ENCODE measurements around the gene KLHL40.

The KLHL40 gene, protein sequence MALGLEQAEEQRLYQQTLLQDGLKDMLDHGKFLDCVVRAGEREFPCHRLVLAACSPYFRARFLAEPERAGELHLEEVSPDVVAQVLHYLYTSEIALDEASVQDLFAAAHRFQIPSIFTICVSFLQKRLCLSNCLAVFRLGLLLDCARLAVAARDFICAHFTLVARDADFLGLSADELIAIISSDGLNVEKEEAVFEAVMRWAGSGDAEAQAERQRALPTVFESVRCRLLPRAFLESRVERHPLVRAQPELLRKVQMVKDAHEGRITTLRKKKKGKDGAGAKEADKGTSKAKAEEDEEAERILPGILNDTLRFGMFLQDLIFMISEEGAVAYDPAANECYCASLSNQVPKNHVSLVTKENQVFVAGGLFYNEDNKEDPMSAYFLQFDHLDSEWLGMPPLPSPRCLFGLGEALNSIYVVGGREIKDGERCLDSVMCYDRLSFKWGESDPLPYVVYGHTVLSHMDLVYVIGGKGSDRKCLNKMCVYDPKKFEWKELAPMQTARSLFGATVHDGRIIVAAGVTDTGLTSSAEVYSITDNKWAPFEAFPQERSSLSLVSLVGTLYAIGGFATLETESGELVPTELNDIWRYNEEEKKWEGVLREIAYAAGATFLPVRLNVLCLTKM

DNA sequence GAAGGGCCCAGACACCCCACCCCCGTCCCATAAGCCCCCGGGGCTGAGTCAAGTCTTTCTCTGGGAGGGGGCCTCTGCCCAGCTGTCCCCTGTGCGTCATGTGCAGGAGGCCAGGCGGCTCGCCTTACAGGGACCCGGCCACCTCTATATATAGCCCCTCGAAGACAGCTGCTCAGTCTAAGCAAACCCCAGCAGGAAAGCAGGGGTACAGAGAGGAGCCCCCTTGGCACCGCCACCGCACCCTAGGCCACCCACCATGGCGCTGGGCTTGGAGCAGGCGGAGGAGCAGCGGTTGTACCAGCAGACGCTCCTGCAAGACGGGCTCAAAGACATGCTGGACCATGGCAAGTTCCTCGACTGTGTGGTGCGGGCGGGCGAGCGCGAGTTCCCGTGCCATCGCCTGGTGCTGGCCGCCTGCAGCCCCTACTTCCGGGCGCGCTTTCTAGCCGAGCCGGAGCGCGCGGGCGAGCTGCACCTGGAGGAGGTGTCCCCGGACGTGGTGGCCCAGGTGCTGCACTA lies at the start of gene KLHL40:
TSS of gene KLHL40 (plus strand) at position 175 of the 519 bp plus-strand sequence. CDS start at position 257, 82 bp downstream.
- intact Hi-C loops (cut with micrococcal nuclease) = no loop called here
- Mint-ChIP-seq H3K27me3 (peaks cover 46% of the 10 kb centered on the region), H3K9me3 (no peaks in the 10 kb centered on the region), H3K4me1 (ENCODE audit: low read depth) (peaks cover 14% of the 10 kb centered on the region), H3K4me3 (peak within 1 kb of the TSS; percentile 33), H3K36me3 (ENCODE audit: low read depth) (no peaks in the 10 kb centered on the region), H3K27ac (no peak within 1 kb of the TSS)

GRCh38 chr3:42637001-42637400 lies 48.3 kb upstream of the KLHL40 start:
- no peaks in the 10 kb centered on the region for H3K27me3 Mint-ChIP-seq
- intact Hi-C loops (cut with micrococcal nuclease) = no loop called here
- no peak overlapping the region for H3K27ac Mint-ChIP-seq
- H3K4me3 Mint-ChIP-seq = no peak overlapping the region
- peaks cover 24% of the 10 kb centered on the region for H3K36me3 Mint-ChIP-seq (ENCODE audit: low read depth)
- no peaks in the 10 kb centered on the region for H3K9me3 Mint-ChIP-seq
- H3K4me1 Mint-ChIP-seq (ENCODE audit: low read depth) = peaks cover 11% of the 10 kb centered on the region

DNA sequence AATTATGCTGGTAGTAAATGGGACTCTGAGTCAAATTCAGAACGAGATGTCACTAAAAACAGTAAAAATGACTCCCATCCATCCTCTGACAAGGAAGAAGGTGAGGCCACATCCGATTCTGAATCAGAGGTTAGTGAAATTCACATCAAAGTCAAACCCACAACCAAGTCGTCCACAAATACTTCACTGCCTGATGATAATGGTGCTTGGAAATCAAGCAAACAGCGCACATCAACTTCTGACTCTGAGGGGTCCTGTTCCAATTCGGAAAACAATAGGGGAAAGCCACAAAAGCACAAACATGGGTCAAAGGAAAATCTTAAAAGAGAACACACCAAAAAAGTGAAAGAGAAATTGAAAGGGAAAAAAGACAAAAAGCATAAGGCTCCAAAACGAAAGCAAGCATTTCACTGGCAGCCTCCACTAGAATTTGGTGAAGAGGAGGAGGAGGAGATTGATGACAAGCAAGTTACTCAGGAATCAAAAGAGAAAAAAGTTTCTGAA lies 46.9 kb upstream of the KLHL40 start:
- Mint-ChIP-seq H3K4me1 (ENCODE audit: low read depth) (peaks cover 7% of the 10 kb centered on the region), H3K4me3 (no peak overlapping the region), H3K36me3 (ENCODE audit: low read depth) (peaks cover 24% of the 10 kb centered on the region), H3K27me3 (no peaks in the 10 kb centered on the region), H3K27ac (no peak overlapping the region), H3K9me3 (no peaks in the 10 kb centered on the region)
- intact Hi-C loops (cut with micrococcal nuclease) = no loop called here

- H3K9me3 Mint-ChIP-seq = no peaks in the 10 kb centered on the region
- H3K4me1 Mint-ChIP-seq (ENCODE audit: low read depth) = peaks cover 7% of the 10 kb centered on the region
- intact Hi-C loops (cut with micrococcal nuclease) = no loop called here
- peaks cover 24% of the 10 kb centered on the region for H3K36me3 Mint-ChIP-seq (ENCODE audit: low read depth)
- no peaks in the 10 kb centered on the region for H3K27me3 Mint-ChIP-seq
- H3K4me3 Mint-ChIP-seq = no peak overlapping the region
- no peak overlapping the region for H3K27ac Mint-ChIP-seq
These were observed 46.1 kb upstream of the KLHL40 start for GRCh38 chr3:42639192-42639591.

DNA sequence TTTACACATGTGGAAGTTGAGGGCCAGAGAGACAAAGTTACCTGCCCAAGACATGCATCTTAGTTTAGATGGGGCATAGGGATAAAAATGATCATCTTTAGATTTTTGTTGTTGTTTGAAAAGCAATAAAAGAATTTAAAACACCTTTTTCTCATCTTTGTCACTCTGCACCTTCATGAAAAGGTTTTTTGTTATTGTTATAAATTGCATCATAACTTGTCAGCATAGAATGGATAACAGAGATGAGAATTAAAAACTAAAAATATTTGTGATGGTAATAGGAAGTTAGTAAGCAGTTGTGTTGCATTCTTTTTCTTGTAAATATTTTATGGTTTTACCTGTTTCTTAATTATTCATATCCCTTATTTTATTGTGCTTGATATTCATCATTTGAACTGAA lies 45.2 kb upstream of the KLHL40 start:
- H3K4me3 Mint-ChIP-seq = no peak overlapping the region
- H3K27me3 Mint-ChIP-seq = no peaks in the 10 kb centered on the region
- peak overlapping the region; percentile 21 for H3K27ac Mint-ChIP-seq
- H3K9me3 Mint-ChIP-seq = no peaks in the 10 kb centered on the region
- peaks cover 7% of the 10 kb centered on the region for H3K4me1 Mint-ChIP-seq (ENCODE audit: low read depth)
- intact Hi-C loops (cut with micrococcal nuclease) = no loop called here
- H3K36me3 Mint-ChIP-seq (ENCODE audit: low read depth) = peaks cover 33% of the 10 kb centered on the region

GRCh38 chr3:42640771-42641370 lies 44.5 kb upstream of the KLHL40 start:
- Mint-ChIP-seq H3K4me3 (no peak overlapping the region), H3K27me3 (no peaks in the 10 kb centered on the region), H3K27ac (peak overlapping the region; percentile 21), H3K4me1 (ENCODE audit: low read depth) (peaks cover 7% of the 10 kb centered on the region), H3K9me3 (no peaks in the 10 kb centered on the region), H3K36me3 (ENCODE audit: low read depth) (peaks cover 38% of the 10 kb centered on the region)
- intact Hi-C loops (cut with micrococcal nuclease) = no loop called here

GRCh38 chr3:42647821-42648459 lies 37.4 kb upstream of the KLHL40 start:
- H3K27ac Mint-ChIP-seq = no peak overlapping the region
- H3K9me3 Mint-ChIP-seq = no peaks in the 10 kb centered on the region
- H3K4me3 Mint-ChIP-seq = no peak overlapping the region
- intact Hi-C loops (cut with micrococcal nuclease) = no loop called here
- peaks cover 50% of the 10 kb centered on the region for H3K4me1 Mint-ChIP-seq (ENCODE audit: low read depth)
- peaks cover 83% of the 10 kb centered on the region for H3K36me3 Mint-ChIP-seq (ENCODE audit: low read depth)
- H3K27me3 Mint-ChIP-seq = no peaks in the 10 kb centered on the region

DNA sequence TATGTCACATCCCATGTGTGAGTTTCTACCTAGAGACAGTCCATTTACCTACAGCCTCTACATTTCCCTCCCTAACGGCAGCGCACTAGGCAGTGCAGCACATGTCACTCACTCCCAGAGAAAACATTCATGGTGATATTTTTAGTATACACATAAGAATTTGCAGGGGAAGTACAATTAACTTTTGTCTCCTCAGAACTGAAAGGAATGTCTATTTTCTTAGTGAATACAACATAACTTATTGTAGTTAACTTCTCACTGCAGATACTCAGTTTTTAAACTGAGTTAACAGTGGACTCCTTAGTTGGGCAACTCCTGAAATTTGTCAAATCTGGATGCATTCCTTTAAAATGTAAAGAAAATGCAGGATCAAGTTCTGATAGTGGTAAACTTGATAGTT lies 36.3 kb upstream of the KLHL40 start:
- Mint-ChIP-seq H3K4me1 (ENCODE audit: low read depth) (peaks cover 59% of the 10 kb centered on the region), H3K27ac (no peak overlapping the region), H3K27me3 (no peaks in the 10 kb centered on the region), H3K4me3 (no peak overlapping the region), H3K36me3 (ENCODE audit: low read depth) (peaks cover 79% of the 10 kb centered on the region), H3K9me3 (no peaks in the 10 kb centered on the region)
- intact Hi-C loops (cut with micrococcal nuclease) = no loop called here

- H3K4me3 Mint-ChIP-seq = no peak overlapping the region
- peaks cover 59% of the 10 kb centered on the region for H3K4me1 Mint-ChIP-seq (ENCODE audit: low read depth)
- no peaks in the 10 kb centered on the region for H3K27me3 Mint-ChIP-seq
- peak overlapping the region; percentile 45 for H3K27ac Mint-ChIP-seq
- no peaks in the 10 kb centered on the region for H3K9me3 Mint-ChIP-seq
- peaks cover 72% of the 10 kb centered on the region for H3K36me3 Mint-ChIP-seq (ENCODE audit: low read depth)
- intact Hi-C loops (cut with micrococcal nuclease) = loop anchor here (5.0 kb wide), 2 partner anchors 67 to 98 kb away; partner anchors contain the start of gene SEC22C
These were observed 35.6 kb upstream of the KLHL40 start for GRCh38 chr3:42649783-42650182.

DNA sequence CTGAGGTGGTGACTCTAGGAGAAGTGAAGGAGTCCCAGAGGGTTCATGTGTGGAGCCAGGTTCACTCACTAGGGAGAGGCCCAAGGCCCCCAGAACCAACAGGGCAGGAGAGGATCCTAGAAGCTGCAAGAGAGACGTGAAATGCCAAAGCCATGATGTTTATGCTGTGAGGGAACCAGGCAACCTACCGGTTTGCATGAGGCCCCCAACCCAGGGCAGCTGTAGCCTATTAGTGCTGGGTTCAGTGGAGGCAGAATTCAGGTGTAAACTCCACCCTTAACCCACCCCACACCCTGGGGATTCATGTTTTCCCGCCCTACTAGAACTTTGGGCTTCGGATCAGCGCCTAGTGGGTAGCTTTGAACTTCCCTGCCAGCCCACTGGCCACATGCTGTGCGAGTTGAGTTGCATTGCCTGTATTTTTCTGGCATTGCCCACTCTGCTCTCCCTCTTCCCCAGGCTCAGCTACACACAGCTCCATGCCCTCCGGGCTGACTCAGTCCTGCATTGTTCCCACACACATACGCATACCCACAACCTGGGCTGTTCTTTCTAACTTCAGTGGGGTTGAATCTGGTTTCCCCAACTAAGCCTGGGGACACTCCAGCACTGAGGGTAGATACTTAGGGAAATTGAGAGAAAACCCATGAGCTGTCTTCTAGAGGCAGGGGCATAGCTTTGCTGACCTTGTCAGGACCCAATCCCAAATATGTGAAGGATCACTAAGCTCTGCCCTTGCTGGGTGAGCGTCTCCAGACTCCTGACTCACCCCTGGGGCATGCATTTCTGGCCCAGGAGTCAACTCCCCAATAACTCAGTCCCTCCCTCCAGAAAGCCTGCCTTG lies 33.9 kb upstream of the KLHL40 start:
- no peak overlapping the region for H3K4me3 Mint-ChIP-seq

DNA sequence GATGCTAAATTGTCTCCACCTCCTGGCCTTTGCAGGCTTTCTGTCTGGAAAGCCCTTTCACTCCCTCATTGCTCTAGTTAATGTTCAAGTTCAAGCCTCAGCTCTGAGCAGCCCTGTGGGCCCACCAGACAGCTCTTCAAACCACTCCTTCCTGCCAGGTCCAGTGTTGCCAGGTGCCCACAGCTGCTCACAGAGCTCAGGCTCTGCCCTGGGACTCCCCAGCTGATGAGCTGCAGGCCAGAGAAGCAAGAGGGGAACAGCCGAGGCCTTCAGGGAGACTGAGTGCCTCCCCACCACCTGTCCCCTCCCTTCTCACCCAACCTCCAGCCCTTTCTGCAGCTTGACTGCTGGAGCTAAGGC lies 33.1 kb upstream of the KLHL40 start:
- H3K4me3 Mint-ChIP-seq = no peak overlapping the region
- H3K27ac Mint-ChIP-seq = peak overlapping the region; percentile 90
- no peaks in the 10 kb centered on the region for H3K27me3 Mint-ChIP-seq
- peaks cover 58% of the 10 kb centered on the region for H3K36me3 Mint-ChIP-seq (ENCODE audit: low read depth)
- H3K4me1 Mint-ChIP-seq (ENCODE audit: low read depth) = peaks cover 77% of the 10 kb centered on the region
- intact Hi-C loops (cut with micrococcal nuclease) = loop anchor here (5.0 kb wide), 2 partner anchors 70 to 95 kb away; partner anchors contain the start of gene SEC22C
- no peaks in the 10 kb centered on the region for H3K9me3 Mint-ChIP-seq

More for the DNA sequence above, 33.9 kb upstream of the KLHL40 start:
- Mint-ChIP-seq H3K36me3 (ENCODE audit: low read depth) (peaks cover 63% of the 10 kb centered on the region), H3K4me1 (ENCODE audit: low read depth) (peaks cover 75% of the 10 kb centered on the region), H3K27me3 (no peaks in the 10 kb centered on the region), H3K27ac (peak overlapping the region; percentile 90), H3K9me3 (no peaks in the 10 kb centered on the region)
- intact Hi-C loops (cut with micrococcal nuclease) = loop anchor here (5.0 kb wide), 2 partner anchors 69 to 96 kb away; partner anchors contain the start of gene SEC22C

DNA sequence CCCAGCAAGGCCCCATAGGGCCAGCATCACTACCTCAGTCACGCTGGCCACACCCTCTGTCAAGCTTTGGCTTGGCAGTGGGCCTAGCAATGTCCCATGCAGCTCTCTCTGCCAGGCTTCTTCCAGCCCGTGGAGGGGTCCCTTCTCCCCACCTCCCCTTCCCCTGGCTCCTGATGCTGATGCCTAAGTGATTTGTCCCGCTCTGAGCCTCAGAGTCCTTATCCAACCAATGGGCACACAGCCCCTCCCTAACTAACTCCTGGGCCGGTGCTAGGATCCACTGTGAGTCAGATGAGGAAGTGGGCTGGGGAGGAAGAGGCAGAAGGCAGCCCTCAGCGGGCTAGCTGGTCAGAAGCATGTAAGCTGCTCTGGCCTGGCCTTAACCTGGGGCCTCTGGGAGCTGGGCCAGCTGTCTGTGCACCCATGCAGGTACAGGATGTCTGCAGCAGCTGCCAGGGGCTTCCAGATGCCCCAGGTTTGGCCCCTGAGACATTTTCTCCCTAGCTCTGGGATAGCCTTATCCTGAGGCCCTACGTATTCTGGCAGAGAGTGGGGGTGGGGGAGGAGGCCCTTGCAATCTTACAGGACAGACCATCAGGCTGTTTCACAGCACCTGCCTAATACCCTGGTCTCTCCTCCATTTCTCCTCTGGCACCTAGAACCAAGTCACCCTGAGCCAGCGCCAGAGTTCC lies 32.6 kb upstream of the KLHL40 start:
- H3K9me3 Mint-ChIP-seq = no peaks in the 10 kb centered on the region
- intact Hi-C loops (cut with micrococcal nuclease) = loop anchor here (5.0 kb wide), 2 partner anchors 70 to 95 kb away; partner anchors contain the start of gene SEC22C
- no peaks in the 10 kb centered on the region for H3K27me3 Mint-ChIP-seq
- peaks cover 58% of the 10 kb centered on the region for H3K36me3 Mint-ChIP-seq (ENCODE audit: low read depth)
- H3K27ac Mint-ChIP-seq = peak overlapping the region; percentile 90
- peaks cover 81% of the 10 kb centered on the region for H3K4me1 Mint-ChIP-seq (ENCODE audit: low read depth)
- H3K4me3 Mint-ChIP-seq = peak overlapping the region; percentile 89
